NCI-H1436 (cell line): ENCODE results near the gene LRP1-AS.

Source experiments
- DNase-seq: peaks from one replicate; lab custom pipeline; 2025; lab: John Stamatoyannopoulos, UW

The LRP1-AS gene

DNA sequence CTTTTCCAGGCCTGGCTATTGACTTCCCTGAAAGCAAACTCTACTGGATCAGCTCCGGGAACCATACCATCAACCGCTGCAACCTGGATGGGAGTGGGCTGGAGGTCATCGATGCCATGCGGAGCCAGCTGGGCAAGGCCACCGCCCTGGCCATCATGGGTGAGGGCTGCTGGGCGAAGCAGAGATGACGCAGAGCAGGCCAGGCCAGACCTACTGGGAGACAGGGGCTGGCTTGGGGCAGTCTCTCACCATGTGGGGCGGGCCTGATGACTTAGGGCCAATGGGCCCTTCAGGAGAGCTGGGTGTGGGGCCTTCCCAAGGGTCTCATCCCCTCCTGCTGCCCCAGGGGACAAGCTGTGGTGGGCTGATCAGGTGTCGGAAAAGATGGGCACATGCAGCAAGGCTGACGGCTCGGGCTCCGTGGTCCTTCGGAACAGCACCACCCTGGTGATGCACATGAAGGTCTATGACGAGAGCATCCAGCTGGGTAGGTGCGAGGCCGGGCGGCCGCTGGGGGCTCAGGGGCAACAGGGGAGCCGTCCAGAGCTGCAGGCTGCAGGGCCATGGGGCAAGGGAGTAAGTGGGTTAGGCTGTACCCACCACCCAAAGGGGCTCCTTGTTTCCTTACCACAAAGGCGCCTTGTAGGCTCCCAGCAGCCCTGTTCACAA lies 33.0 kb upstream of the LRP1-AS start:
- no peak for DNase-seq

DNA sequence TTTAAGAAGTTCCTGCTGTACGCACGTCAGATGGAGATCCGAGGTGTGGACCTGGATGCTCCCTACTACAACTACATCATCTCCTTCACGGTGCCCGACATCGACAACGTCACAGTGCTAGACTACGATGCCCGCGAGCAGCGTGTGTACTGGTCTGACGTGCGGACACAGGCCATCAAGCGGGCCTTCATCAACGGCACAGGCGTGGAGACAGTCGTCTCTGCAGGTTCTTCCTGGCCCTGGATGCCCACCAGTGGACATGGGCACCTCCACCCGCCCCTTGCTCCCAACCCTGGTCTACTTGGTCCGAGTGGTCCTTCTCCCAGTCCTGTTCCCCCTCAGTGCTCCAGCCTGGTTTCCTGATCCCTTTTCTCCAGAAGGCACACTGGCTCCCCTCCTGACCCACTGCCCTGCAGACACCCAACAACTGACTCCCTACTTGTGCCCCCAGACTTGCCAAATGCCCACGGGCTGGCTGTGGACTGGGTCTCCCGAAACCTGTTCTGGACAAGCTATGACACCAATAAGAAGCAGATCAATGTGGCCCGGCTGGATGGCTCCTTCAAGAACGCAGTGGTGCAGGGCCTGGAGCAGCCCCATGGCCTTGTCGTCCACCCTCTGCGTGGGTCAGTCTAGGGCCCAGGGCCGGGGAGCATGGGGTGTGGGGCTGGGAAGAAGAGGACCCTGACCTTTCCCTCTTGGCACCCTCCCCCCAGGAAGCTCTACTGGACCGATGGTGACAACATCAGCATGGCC lies 32.1 kb upstream of the LRP1-AS start:
- no peak for DNase-seq

DNA sequence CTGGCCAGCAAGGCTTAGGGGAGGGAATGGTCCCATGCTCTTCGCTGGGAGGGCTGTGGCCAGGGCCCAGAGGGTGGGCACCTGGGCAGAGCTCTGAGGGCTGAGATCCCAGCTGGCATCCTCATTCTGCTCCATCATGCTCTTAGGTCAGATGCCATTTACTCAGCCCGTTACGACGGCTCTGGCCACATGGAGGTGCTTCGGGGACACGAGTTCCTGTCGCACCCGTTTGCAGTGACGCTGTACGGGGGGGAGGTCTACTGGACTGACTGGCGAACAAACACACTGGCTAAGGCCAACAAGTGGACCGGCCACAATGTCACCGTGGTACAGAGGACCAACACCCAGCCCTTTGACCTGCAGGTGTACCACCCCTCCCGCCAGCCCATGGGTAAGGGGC lies 30.8 kb upstream of the LRP1-AS start:
- no peak for DNase-seq

DNA sequence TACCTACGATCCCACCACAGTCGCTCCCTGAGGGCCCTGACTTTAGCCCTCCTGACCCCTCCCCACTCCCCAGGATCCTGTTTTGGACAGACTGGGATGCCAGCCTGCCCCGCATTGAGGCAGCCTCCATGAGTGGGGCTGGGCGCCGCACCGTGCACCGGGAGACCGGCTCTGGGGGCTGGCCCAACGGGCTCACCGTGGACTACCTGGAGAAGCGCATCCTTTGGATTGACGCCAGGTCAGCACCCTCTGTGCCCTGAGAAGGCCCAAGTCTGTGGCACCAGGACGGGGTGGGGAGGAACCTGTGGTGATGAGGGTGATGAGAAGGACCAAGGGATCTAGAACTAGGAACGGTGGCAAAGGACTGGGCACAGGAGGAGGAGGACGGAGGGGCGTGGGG lies 29.9 kb upstream of the LRP1-AS start:
- DNase-seq, result no peak

DNA sequence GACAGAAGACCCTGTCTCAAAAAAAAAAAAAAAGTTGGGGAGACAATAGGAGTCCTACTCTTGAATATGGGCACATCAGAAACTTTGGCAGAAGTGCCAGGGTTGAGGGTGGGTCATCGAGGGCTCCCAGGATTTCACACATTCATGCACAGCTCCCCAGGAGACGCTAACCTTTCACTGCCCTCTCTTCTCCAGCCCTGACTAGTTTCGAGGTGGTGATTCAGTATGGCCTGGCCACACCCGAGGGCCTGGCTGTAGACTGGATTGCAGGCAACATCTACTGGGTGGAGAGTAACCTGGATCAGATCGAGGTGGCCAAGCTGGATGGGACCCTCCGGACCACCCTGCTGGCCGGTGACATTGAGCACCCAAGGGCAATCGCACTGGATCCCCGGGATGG lies 29.4 kb upstream of the LRP1-AS start:
- DNase-seq, result no peak

DNA sequence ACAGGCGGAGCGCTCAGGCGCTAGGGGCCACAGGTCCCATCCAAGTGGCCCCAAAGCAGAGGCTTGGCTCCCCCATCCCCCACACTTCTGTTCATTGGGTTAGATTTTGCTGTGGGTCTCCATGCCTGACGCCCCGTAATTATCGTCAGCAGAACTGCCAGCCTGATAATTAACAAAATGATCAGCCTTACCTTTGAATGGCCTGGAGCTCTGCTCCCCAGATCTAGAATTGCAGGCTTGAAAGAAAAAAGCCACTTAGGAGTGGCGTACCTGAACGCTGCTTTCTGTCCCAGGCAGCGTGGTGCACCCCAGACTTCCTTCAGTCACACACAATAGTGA lies 28.7 kb upstream of the LRP1-AS start:
- no peak for DNase-seq

DNA sequence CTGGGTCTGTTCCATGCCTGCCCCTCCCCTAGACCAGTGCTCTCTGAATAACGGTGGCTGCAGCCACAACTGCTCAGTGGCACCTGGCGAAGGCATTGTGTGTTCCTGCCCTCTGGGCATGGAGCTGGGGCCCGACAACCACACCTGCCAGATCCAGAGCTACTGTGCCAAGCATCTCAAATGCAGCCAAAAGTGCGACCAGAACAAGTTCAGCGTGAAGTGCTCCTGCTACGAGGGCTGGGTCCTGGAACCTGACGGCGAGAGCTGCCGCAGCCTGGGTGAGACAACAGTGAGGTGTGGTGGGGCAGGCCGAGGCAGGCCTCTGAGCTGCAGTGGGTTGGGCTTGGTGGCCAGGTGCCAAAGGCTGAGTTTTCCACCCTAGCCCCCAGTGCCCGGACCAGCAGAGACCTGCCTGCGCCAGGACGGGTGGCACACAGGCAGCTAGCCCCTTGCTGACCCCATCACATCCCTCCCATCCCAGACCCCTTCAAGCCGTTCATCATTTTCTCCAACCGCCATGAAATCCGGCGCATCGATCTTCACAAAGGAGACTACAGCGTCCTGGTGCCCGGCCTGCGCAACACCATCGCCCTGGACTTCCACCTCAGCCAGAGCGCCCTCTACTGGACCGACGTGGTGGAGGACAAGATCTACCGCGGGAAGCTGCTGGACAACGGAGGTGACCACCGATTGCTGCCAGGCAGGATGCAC lies 28.2 kb upstream of the LRP1-AS start:
- peak; percentile 81 for DNase-seq

DNA sequence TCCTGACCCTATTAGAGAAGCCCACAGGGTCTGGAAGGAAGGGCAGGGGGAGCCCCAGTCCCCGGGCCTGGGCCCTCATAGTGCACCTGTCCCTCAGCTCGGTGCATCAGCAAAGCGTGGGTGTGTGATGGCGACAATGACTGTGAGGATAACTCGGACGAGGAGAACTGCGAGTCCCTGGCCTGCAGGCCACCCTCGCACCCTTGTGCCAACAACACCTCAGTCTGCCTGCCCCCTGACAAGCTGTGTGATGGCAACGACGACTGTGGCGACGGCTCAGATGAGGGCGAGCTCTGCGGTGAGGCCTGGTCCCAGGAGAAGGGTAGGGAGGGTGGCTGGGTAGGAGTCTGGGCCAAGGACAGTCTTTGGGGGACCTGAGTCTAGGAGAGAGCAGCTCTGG lies 26.3 kb upstream of the LRP1-AS start:
- no peak for DNase-seq

DNA sequence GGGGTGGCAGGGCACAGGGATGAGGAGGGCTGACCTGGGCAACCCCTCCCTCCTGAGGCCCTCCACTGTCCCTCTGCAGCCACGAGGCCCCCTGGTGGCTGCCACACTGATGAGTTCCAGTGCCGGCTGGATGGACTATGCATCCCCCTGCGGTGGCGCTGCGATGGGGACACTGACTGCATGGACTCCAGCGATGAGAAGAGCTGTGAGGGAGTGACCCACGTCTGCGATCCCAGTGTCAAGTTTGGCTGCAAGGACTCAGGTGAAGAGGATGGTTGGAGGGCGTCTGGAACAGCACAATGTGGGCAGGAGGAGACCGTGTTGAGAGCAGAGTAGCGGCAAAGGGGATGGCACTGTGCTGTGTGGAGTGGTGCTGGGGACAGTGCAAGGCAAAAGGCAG lies 25.7 kb upstream of the LRP1-AS start:
- DNase-seq, result no peak

DNA sequence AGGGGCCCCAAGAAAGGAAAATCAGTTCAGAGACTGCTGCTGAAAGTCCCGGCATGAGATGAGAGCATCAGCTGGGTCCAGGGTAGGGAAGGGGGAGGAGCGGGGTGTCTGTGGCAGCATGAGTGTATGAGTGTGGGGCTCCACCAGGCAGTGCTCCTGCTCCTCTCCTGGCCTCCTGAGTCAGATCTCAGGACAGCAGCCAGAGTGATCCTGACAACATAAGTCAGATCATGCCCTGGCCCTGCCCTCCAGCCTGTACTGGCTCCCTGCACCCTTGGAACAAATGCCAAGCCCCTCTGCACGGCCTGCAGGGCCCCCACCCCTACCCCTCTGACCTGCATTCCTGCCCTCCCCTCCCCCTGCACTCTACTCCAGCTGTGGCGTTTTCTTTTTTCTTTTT lies 24.2 kb upstream of the LRP1-AS start:
- no peak for DNase-seq

DNA sequence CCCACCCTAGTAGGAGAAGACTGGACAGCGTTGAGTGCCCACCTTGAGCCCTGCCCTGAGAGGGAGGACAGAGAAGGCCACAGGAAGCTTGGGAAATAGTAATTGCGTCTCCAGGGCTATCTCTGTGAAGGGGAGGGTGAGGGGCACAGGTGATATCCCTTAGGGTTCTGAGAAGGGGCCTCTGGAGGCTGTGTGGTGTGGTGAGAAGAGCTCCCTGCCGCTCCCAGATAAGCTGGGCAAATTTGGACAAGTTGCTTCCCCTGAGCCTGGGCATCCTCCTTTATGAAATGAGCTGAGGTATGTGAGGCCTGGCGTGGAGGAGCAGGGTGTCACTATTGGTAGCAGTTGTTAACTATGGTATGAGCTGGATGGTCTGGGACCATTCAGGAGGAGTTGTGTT lies 23.5 kb upstream of the LRP1-AS start:
- no peak for DNase-seq

DNA sequence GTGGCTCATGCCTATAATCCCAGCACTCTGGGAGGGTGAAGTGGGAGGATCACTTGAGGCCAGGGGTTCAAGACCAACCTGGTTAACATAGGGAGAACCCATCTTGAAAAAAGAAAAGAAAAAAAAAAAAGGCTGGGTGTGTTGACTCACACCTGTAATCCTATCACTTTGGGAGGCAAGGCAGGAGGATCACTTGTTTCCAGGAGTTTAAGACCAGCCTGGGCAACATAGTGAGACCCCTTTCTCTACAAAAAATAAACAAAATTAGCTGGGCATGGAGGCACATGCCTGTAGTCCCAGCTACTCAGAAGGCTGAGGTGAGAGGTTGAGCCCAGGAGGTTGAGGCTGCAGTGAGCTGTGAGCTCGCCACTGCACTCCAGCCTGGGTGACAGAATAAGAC lies 23.0 kb upstream of the LRP1-AS start:
- no peak for DNase-seq

DNA sequence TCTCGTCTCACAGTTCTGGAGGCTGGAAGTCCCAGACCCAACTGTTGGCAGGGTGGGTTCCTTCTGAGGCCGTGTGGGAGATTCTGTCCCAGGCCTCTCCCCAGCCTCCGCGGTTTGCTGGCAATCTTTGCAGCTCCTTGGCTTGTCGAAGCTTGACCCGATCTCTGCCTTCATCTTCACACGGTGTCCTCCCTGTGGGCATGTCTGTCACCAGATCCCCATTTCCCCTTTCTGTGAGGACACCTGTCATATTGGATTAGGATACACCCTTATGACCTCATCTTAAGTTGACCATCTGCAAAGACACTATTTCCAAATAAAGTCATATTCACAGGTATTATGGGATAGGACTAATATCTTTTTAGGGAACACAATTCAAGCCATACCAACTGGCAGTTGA lies 22.6 kb upstream of the LRP1-AS start:
- no peak for DNase-seq

DNA sequence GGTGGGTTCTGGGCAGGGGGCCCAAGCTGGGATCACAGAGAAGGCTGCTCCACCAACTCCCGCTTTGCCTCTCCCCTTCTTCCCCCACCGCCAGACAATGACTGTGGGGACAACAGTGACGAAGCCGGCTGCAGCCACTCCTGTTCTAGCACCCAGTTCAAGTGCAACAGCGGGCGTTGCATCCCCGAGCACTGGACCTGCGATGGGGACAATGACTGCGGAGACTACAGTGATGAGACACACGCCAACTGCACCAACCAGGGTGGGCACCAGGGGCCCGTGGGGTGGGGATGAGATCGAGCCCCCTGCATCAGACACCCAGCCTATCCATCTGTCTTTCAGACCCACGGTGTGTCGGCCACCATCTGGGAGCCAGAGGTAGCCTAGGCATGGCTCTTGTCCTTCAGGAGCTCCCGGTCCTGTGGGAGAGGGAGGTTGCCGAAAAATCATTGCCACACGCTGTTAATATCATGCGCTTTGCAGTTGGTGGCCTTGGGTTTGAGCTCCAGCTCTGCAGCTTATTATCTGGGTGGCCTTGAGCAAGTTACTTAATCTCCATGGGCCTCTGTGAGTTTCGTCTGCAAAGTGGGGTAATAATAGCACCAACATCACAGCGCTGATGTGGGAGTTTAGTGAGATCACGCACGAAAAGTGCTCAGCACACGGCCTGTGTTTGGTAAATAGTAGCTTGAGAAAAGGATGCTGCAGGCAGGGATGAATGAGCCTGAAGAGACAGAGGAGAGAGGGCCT lies 21.8 kb upstream of the LRP1-AS start:
- no peak for DNase-seq

DNA sequence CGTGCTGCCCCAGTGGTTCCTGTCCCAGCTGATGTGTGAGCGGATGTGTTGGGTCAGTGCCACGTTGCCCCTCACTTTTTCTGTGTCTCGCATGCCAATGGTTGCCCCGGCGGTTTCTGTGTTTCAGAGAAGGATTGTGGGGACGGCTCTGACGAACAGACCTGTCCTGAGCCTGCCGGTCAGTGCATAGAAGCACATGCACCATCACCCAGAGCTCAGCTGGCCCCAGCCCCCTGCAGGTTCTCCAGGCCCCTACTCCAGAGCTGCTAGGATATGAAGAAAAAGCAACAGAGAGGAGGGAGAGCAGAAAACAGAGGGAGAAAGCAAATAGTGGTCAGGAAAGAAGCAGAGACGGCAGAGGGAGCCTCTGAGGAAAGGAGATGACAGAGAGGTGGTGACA lies 20.6 kb upstream of the LRP1-AS start:
- DNase-seq, result no peak

DNA sequence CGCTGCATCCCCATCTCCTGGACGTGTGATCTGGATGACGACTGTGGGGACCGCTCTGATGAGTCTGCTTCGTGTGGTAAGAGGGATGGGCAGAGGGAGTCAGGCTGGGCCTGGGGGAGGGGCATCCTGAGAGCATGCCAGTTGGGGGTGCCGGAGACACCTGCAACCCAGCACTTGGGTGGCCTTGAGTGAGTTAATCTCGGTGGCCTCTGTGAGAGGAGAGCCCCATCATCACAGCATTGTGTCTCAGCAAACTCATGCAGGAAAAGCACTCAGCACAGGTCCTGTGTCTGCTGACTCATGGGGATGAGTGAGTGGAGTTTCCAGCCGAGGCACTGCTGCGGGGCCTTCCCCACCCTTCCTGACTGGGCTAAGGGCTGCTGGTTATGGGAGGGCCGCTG lies 19.6 kb upstream of the LRP1-AS start:
- DNase-seq, result no peak

DNA sequence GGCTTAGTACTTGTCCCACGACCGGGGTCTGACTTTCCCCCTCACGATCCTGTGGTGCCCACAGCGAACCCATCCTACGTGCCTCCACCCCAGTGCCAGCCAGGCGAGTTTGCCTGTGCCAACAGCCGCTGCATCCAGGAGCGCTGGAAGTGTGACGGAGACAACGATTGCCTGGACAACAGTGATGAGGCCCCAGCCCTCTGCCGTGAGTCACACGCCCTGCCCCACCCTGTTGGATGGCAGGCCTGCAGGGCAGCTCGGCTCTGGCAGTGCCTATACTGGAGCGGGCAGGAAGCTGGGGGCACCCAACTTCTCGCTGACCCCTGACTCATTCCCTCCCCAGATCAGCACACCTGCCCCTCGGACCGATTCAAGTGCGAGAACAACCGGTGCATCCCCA lies 18.3 kb upstream of the LRP1-AS start:
- DNase-seq, result no peak

DNA sequence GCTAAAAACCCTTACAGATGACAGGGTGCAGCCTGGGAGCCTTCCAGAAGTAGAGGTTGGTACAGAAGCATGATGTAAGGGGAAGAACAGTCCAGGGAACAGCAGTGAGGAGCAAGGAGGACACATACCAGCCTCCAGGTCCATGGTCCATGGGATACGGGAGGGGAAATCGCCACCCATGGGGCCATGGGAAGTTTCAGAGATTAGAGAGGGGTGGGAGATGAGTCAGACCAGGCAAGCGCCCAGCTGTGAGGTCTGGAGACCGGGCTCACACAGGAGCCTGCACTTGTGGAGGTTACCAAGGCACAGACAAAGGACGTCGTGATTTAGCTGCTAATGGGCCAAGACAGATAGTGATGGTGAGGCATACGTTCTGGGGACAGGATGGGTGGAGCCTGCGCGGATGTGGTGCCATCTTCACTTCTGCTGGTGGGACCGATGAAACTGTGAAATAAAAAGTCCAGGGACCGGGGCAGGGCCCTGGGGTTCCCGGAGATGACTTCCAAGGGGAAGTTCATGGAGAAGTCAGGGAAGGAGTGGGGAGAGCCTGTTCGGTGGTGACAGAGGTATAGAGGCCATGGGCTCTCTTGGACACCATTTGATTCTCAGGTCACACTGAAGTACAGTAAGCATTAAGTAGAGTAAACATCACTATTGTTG lies 17.7 kb upstream of the LRP1-AS start:
- DNase-seq, result no peak

DNA sequence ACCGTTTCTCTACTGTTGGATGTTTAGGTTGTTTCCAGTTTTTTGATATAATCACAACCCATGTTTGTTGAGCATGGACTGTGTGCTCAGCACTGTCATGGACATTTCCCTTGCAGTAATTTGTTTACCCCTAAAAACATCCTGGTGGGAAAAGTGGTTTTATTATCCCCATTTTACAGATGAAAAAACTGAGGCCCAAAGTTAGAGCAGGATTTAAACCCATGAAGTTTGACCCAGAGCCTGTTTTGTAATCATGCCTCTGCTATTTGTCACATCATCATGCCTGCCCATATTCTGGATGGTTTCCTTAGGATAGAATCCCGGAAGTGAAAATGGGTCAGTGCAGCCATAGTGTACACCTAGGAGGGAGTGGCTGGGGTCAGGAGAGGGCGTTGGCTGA lies 17.0 kb upstream of the LRP1-AS start:
- no peak for DNase-seq

DNA sequence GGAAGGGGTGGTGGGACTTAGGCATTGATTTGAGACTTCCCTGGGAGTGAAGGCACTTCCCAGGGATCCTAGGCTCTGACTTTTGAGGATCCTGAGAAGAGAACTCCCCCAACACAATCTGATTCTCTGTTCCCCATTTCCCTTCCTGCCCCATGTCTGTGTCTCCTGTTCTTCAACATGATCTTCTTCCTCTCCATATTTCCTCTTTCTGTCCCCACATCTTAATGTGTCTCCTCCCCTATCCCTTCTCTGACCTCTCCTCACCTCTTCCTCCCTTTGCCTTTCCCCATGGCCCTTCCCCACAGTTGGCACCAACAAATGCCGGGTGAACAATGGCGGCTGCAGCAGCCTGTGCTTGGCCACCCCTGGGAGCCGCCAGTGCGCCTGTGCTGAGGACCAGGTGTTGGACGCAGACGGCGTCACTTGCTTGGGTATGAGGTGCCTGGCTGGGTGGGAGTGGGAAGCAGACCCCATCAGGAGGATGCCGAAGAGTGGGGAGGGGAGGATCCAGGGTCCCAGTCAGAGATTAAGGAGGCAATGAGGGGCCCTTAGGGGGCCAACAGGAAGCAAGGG lies 15.2 kb upstream of the LRP1-AS start:
- no peak for DNase-seq

DNA sequence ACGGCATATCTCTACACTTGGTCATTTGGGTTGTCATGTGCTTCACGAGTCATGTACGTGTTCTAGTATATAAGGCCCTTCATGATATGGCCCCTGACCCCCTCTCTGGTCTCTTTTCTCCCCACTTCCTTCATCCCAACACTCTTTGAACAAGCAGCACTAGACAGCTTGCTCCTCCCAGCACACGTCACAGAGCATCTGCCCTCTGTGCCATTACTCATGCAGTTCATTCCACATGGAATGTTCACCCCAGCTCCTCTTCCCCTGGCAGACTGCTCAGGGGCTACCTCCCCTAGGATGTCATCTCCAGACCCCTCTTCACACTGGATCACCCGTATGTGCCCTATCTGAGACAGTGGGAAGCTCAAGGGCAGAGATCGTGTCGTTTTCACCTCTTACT lies 14.1 kb upstream of the LRP1-AS start:
- no peak for DNase-seq

DNA sequence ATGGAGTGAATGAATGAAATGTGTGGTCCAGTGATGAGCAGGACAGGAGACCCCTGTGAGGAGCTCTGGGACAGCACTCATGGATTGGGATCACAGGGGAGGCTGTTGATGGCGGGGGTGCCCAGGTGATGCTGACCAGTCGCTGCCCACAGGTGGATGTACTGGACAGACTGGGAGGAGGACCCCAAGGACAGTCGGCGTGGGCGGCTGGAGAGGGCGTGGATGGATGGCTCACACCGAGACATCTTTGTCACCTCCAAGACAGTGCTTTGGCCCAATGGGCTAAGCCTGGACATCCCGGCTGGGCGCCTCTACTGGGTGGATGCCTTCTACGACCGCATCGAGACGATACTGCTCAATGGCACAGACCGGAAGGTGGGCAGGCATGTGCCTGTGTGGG lies 13.3 kb upstream of the LRP1-AS start:
- DNase-seq, result no peak
